Gastrocnemius medialis (tissue), 4 donors: ENCODE data around the gene ARHGAP10.

Experiments
- POLR2A ChIP-seq, 2 donors: fragments of 450-650 bp; IDR thresholded peaks; one replicate each; pipeline ENCODE4 v1.6.1; 2017; ENCODE audit warnings: antibody characterized with exemption in 2 of 2, mild to moderate bottlenecking in 2 of 2, moderate library complexity in 2 of 2
- TF ChIP-seq, protein P1 (sequence below), 5 experiments: fragments of 450-650 bp in 3 of 5; fragments of 200-600 bp in 2 of 5; sonication (generic) in 2 of 5; IDR thresholded peaks in 4 of 5; conservative IDR thresholded peaks in 1 of 5; 1 replicate in 4 of 5; 2 replicates in 1 of 5; pipeline ENCODE4 v1.5.1; 2016 to 2019; ENCODE audit warnings: antibody characterized with exemption in 5 of 5, mild to moderate bottlenecking in 3 of 5, moderate library complexity in 3 of 5

DNA sequence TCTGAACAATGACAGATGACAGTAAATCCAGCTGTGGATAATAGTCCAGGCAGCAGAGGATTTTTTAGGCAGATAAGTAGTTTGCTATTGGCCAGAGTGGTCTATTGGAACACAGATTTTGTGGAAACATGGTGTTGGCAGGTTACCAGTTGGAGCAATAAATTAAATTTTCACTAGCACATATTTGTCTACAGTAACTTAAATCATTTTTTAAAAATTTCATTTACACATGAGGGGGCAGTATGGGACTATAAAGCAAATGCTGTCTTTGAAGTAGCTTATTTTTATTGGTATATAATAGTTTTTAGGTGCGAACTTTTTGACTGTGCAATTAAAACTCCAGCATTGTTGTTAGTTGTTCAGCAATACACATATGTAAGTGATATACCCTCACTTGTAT is 289.8 kb downstream of the ARHGAP10 start:
- TF ChIP-seq, protein P1, sequence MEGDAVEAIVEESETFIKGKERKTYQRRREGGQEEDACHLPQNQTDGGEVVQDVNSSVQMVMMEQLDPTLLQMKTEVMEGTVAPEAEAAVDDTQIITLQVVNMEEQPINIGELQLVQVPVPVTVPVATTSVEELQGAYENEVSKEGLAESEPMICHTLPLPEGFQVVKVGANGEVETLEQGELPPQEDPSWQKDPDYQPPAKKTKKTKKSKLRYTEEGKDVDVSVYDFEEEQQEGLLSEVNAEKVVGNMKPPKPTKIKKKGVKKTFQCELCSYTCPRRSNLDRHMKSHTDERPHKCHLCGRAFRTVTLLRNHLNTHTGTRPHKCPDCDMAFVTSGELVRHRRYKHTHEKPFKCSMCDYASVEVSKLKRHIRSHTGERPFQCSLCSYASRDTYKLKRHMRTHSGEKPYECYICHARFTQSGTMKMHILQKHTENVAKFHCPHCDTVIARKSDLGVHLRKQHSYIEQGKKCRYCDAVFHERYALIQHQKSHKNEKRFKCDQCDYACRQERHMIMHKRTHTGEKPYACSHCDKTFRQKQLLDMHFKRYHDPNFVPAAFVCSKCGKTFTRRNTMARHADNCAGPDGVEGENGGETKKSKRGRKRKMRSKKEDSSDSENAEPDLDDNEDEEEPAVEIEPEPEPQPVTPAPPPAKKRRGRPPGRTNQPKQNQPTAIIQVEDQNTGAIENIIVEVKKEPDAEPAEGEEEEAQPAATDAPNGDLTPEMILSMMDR (IDR thresholded peaks at IDR 0.05 in 4 of 5, conservative IDR thresholded peaks at IDR 0.05 in 1 of 5): peak in 2 of 5 experiments; percentile 23 to 34
- no peak for TF ChIP-seq POLR2A (IDR thresholded peaks at IDR 0.05)
